CD4-positive, alpha-beta memory T cell (primary cell): ENCODE results near the gene KRT38. TPM values are rescaled to one million over a fixed set of nuclear protein-coding genes. Genes with fewer than 3 reads are reported as not detected.
A peak's percentile ranks its signal among the peaks of the same experiment; 100 is the strongest.

Experiments used
- CTCF ChIA-PET: fragments of 350-600 bp; sonication (Branson Sonifier 250); formaldehyde crosslinking; loops from one replicate; lab custom pipeline; 2021; ENCODE audit warnings: inconsistent platforms; ENCODE audit not compliant: partially characterized antibody; lab: Charles Lee
- POLR2A ChIA-PET: fragments of 350-600 bp; sonication (Branson Sonifier 250); formaldehyde crosslinking; loops from one replicate; lab custom pipeline; 2021; ENCODE audit not compliant: partially characterized antibody; lab: Charles Lee
- DNase-seq, 5 donors: peaks; one replicate each; pipeline versions ENCODE4 v3.0.0 to v3.0.0-alpha.2; 2020 to 2022; ENCODE audit warnings: mixed read lengths in 1 of 5
- H3K27ac ChIP-seq: one replicate; pipeline ENCODE4 v1.7.0; 2013; ENCODE audit warnings: low read depth, low read length
- H3K27me3 ChIP-seq: 2 replicates; pipeline ENCODE4 v1.7.0; 2013; ENCODE audit warnings: mild to moderate bottlenecking, low read length, moderate library complexity; ENCODE audit not compliant: insufficient read depth
- H3K36me3 ChIP-seq: 2 replicates; pipeline ENCODE4 v1.7.0; 2013; ENCODE audit warnings: mild to moderate bottlenecking, low read length, moderate library complexity; ENCODE audit not compliant: insufficient read depth
- H3K4me1 ChIP-seq: 2 replicates; pipeline ENCODE4 v1.7.0; 2013; ENCODE audit warnings: mild to moderate bottlenecking, low read length, moderate library complexity; ENCODE audit not compliant: insufficient read depth
- H3K4me3 ChIP-seq, 2 donors: one replicate each; pipeline ENCODE4 v1.7.0; 2013; ENCODE audit warnings: low read length in 2 of 2, mild to moderate bottlenecking in 1 of 2
- H3K9me3 ChIP-seq, 2 donors: one replicate each; pipeline ENCODE4 v1.7.0; 2013; ENCODE audit warnings: low read length in 2 of 2, control low read depth in 1 of 2; ENCODE audit not compliant: control insufficient read depth in 1 of 2
- H3K27ac Mint-ChIP-seq, 7 donors: one replicate each; pipeline ENCODE4 v1.8.0; 2020 to 2021; ENCODE audit warnings: mixed read lengths in 7 of 7, mild to moderate bottlenecking in 6 of 7, inconsistent platforms in 3 of 7, moderate library complexity in 3 of 7
- H3K27me3 Mint-ChIP-seq, 2 donors: one replicate each; pipeline ENCODE4 v1.8.0; 2020 to 2021; ENCODE audit warnings: mixed read lengths in 2 of 2
- H3K36me3 Mint-ChIP-seq, 2 donors: one replicate each; pipeline ENCODE4 v1.8.0; 2020 to 2021; ENCODE audit warnings: mixed read lengths in 2 of 2, inconsistent platforms in 1 of 2, mild to moderate bottlenecking in 1 of 2
- H3K4me1 Mint-ChIP-seq, 4 donors: one replicate each; pipeline ENCODE4 v1.8.0; 2020 to 2021; ENCODE audit warnings: mixed read lengths in 4 of 4, mild to moderate bottlenecking in 1 of 4
- H3K4me3 Mint-ChIP-seq, 8 donors: one replicate each; pipeline ENCODE4 v1.8.0; 2020 to 2021; ENCODE audit warnings: mixed read lengths in 8 of 8, mild to moderate bottlenecking in 7 of 8, moderate library complexity in 6 of 8, inconsistent platforms in 3 of 8
- H3K9me3 Mint-ChIP-seq, 8 donors: one replicate each; pipeline ENCODE4 v1.8.0; 2020 to 2021; ENCODE audit warnings: mixed read lengths in 8 of 8, mild to moderate bottlenecking in 5 of 8, inconsistent platforms in 3 of 8, moderate library complexity in 1 of 8
- intact Hi-C: fragments of 100-400 bp; cut with micrococcal nuclease; formaldehyde crosslinking; loops from one replicate; pipeline ENCODE4 v1.15.1; 2023
- polyA plus RNA-seq, 2 donors: library from polyadenylated mRNA; unstranded; fragments of 300-500 nt; fragmentation: Illumina TruSeq; gene quantifications; one replicate each; pipeline ENCODE4 v1.2.3, GENCODE V29; 2021
- total RNA-seq, 2 experiments: library from RNA; stranded (reverse); gene quantifications; one replicate each; pipeline ENCODE4 v1.2.3, GENCODE V29; 2021

KRT38 gene
- total and polyA plus RNA-seq, 4 experiments from 2014 or later, result not detected

GRCh38 chr17:41462705-41463104 lies 21.9 kb upstream of the KRT38 start:
- H3K4me1 Mint-ChIP-seq, result no peaks in the 10 kb centered on the region
- Histone ChIP-seq H3K4me3 (no peak overlapping the region), H3K27me3 (no peaks in the 10 kb centered on the region), H3K4me1 (no peaks in the 10 kb centered on the region), H3K36me3 (no peaks in the 10 kb centered on the region), H3K27ac (no peak overlapping the region), H3K9me3 (no peaks in the 10 kb centered on the region)
- peaks cover 0 to 3% (median under 1%) of the 10 kb centered on the region in 8 donors for H3K9me3 Mint-ChIP-seq
- intact Hi-C loops, result no loop called here
- DNase-seq, result no peak
- H3K4me3 Mint-ChIP-seq, result no peak overlapping the region
- no peaks in the 10 kb centered on the region for H3K27me3 Mint-ChIP-seq
- H3K36me3 Mint-ChIP-seq, result no peaks in the 10 kb centered on the region
- ChIA-PET CTCF (no interaction called here), POLR2A (no interaction called here)
- H3K27ac Mint-ChIP-seq, result no peak overlapping the region

- Mint-ChIP-seq H3K36me3 (no peaks in the 10 kb centered on the region), H3K27ac (no peak overlapping the region), H3K9me3 (peaks cover 0 to 2% (median 0%) of the 10 kb centered on the region in 8 donors), H3K4me3 (no peak overlapping the region), H3K27me3 (no peaks in the 10 kb centered on the region), H3K4me1 (peaks cover 0 to 2% (median 0%) of the 10 kb centered on the region in 4 donors)
- DNase-seq, result no peak
- CTCF ChIA-PET, result interaction anchor here (1.1 kb wide), 1 partner anchor 91 kb away, joined by 3 read pairs; no protein-coding TSS in a partner anchor
- Histone ChIP-seq H3K36me3 (no peaks in the 10 kb centered on the region), H3K27ac (no peak overlapping the region), H3K4me1 (no peaks in the 10 kb centered on the region), H3K4me3 (no peak overlapping the region), H3K9me3 (no peaks in the 10 kb centered on the region), H3K27me3 (no peaks in the 10 kb centered on the region)
- POLR2A ChIA-PET, result no interaction called here
- intact Hi-C loops, result no loop called here
These were observed 16.9 kb upstream of the KRT38 start for GRCh38 chr17:41457676-41458075.

- H3K36me3 Mint-ChIP-seq, result no peaks in the 10 kb centered on the region
- no peaks in the 10 kb centered on the region for H3K36me3 ChIP-seq
- CTCF ChIA-PET, result no interaction called here
- no peak overlapping the region for H3K4me3 ChIP-seq
- intact Hi-C loops, result no loop called here
- peaks cover 0 to 2% (median 0%) of the 10 kb centered on the region in 4 donors for H3K4me1 Mint-ChIP-seq
- POLR2A ChIA-PET, result no interaction called here
- DNase-seq, result no peak
- H3K9me3 ChIP-seq, result no peaks in the 10 kb centered on the region
- H3K27me3 ChIP-seq, result no peaks in the 10 kb centered on the region
- H3K4me1 ChIP-seq, result no peaks in the 10 kb centered on the region
- no peaks in the 10 kb centered on the region for H3K27me3 Mint-ChIP-seq
- no peak overlapping the region for H3K27ac ChIP-seq
- peaks cover 0 to 2% (median 0%) of the 10 kb centered on the region in 8 donors for H3K9me3 Mint-ChIP-seq
- no peak overlapping the region for H3K27ac Mint-ChIP-seq
- no peak overlapping the region for H3K4me3 Mint-ChIP-seq
These were observed 15.4 kb upstream of the KRT38 start for GRCh38 chr17:41456204-41456603.

GRCh38 chr17:41455236-41455635 lies 14.5 kb upstream of the KRT38 start:
- no peak overlapping the region for H3K4me3 Mint-ChIP-seq

GRCh38 chr17:41453066-41453465 lies 12.3 kb upstream of the KRT38 start:
- H3K4me1 ChIP-seq, result no peaks in the 10 kb centered on the region
- no peak overlapping the region for H3K4me3 Mint-ChIP-seq
- H3K4me3 ChIP-seq, result no peak overlapping the region
- no peaks in the 10 kb centered on the region for H3K9me3 ChIP-seq
- no peak overlapping the region for H3K27ac Mint-ChIP-seq
- intact Hi-C loops, result no loop called here
- peaks cover 0 to 2% (median 0%) of the 10 kb centered on the region in 8 donors for H3K9me3 Mint-ChIP-seq
- H3K4me1 Mint-ChIP-seq, result peaks cover 0 to 4% (median 0%) of the 10 kb centered on the region in 4 donors
- CTCF ChIA-PET, result interaction anchor here (0.9 kb wide), 1 partner anchor 424 kb away, joined by 3 read pairs; no protein-coding TSS in a partner anchor
- DNase-seq, result no peak
- POLR2A ChIA-PET, result no interaction called here
- H3K27me3 Mint-ChIP-seq, result peaks cover 0 to 6% of the 10 kb centered on the region in 2 donors
- no peaks in the 10 kb centered on the region for H3K27me3 ChIP-seq
- H3K36me3 Mint-ChIP-seq, result no peaks in the 10 kb centered on the region
- no peak overlapping the region for H3K27ac ChIP-seq
- H3K36me3 ChIP-seq, result no peaks in the 10 kb centered on the region

More at GRCh38 chr17:41455236-41455635, 14.5 kb upstream of the KRT38 start:
- H3K27ac Mint-ChIP-seq, result no peak overlapping the region
- ChIA-PET POLR2A (no interaction called here), CTCF (no interaction called here)
- Histone ChIP-seq H3K4me3 (no peak overlapping the region), H3K36me3 (no peaks in the 10 kb centered on the region), H3K27me3 (no peaks in the 10 kb centered on the region), H3K4me1 (no peaks in the 10 kb centered on the region), H3K9me3 (no peaks in the 10 kb centered on the region), H3K27ac (no peak overlapping the region)
- H3K36me3 Mint-ChIP-seq, result no peaks in the 10 kb centered on the region
- intact Hi-C loops, result no loop called here
- peaks cover 0 to 2% (median 0%) of the 10 kb centered on the region in 4 donors for H3K4me1 Mint-ChIP-seq
- DNase-seq, result no peak
- peaks cover 0 to 2% (median 0%) of the 10 kb centered on the region in 8 donors for H3K9me3 Mint-ChIP-seq
- peaks cover 0 to under 1% of the 10 kb centered on the region in 2 donors for H3K27me3 Mint-ChIP-seq

- H3K36me3 ChIP-seq, result no peaks in the 10 kb centered on the region
- Mint-ChIP-seq H3K9me3 (peaks cover 0 to 2% (median 0%) of the 10 kb centered on the region in 8 donors), H3K4me1 (peaks cover 0 to 4% (median 0%) of the 10 kb centered on the region in 4 donors), H3K27ac (peak overlapping the region in 2 of 7 donors; percentile 50 to 55), H3K36me3 (no peaks in the 10 kb centered on the region), H3K4me3 (no peak overlapping the region), H3K27me3 (peaks cover 0 to 7% of the 10 kb centered on the region in 2 donors)
- no peak for DNase-seq
- POLR2A ChIA-PET, result no interaction called here
- no peaks in the 10 kb centered on the region for H3K9me3 ChIP-seq
- no peak overlapping the region for H3K4me3 ChIP-seq
- intact Hi-C loops, result no loop called here
- CTCF ChIA-PET, result interaction anchor here (0.9 to 1.8 kb wide), 2 partner anchors 9 to 423 kb away, joined by 3 to 4 read pairs; no protein-coding TSS in a partner anchor
- no peaks in the 10 kb centered on the region for H3K27me3 ChIP-seq
- H3K27ac ChIP-seq, result no peak overlapping the region
- H3K4me1 ChIP-seq, result no peaks in the 10 kb centered on the region
These were observed 11.5 kb upstream of the KRT38 start for GRCh38 chr17:41452281-41452680.

- Mint-ChIP-seq H3K9me3 (peaks cover 0 to 2% (median 0%) of the 10 kb centered on the region in 8 donors), H3K4me3 (no peak overlapping the region), H3K27me3 (peaks cover 1 to 8% of the 10 kb centered on the region in 2 donors), H3K27ac (peak overlapping the region in 1 of 7 donors; percentile 32), H3K36me3 (no peaks in the 10 kb centered on the region), H3K4me1 (peaks cover 0 to 4% (median under 1%) of the 10 kb centered on the region in 4 donors)
- intact Hi-C loops, result no loop called here
- POLR2A ChIA-PET, result no interaction called here
- CTCF ChIA-PET, result interaction anchor here (1.8 kb wide), 1 partner anchor 10 kb away, joined by 4 read pairs; no protein-coding TSS in a partner anchor
- Histone ChIP-seq H3K27me3 (no peaks in the 10 kb centered on the region), H3K36me3 (no peaks in the 10 kb centered on the region), H3K27ac (no peak overlapping the region), H3K4me1 (no peaks in the 10 kb centered on the region), H3K9me3 (no peaks in the 10 kb centered on the region), H3K4me3 (no peak overlapping the region)
- DNase-seq, result no peak
These were observed 10.5 kb upstream of the KRT38 start for GRCh38 chr17:41451154-41451728.
